HepG2 (cell line): Measurements from ENCODE around the gene DTX4. TPM values are rescaled to one million over a fixed set of nuclear protein-coding genes. Genes with fewer than 3 reads are reported as not detected.

Experiments
- ATAC-seq: fragments of 200-7000 bp; cut with Tn5 transposase; 3 replicates; pipeline ENCODE4 v1.9.1; 2020; ENCODE audit warnings: mild to moderate bottlenecking, moderate library complexity
- BruUV-seq: library from RNA; stranded (reverse); fragments of 400-500 nt; replicated peaks from 2 replicates; lab custom pipeline; 2021; lab: Mats Ljungman, UMichigan
- CTCF ChIA-PET: fragments of 300-600 bp; formaldehyde crosslinking; extraction: SDS; loops from one replicate; lab custom pipeline; 2021; ENCODE audit warnings: low total read pairs, inconsistent platforms, low intra/inter-chr PET ratio; lab: Yijun Ruan, JAX
- POLR2A ChIA-PET: fragments of 350-600 bp; sonication (Branson Sonifier 250); formaldehyde crosslinking; loops from one replicate; lab custom pipeline; 2020; ENCODE audit warnings: antibody characterized with exemption, inconsistent platforms; lab: Yijun Ruan, JAX
- DNase-seq: peaks from one replicate; pipeline ENCODE4 v3.0.0-alpha.2; 2015; ENCODE audit warnings: low spot score
- FAIRE-seq: peaks from 3 replicates; lab custom pipeline; 2011; peaks lifted over from hg19 to GRCh38; lab: Jason Lieb, UNC
- H2AFZ ChIP-seq: one replicate; pipeline ENCODE4 v1.6.1; 2011; ENCODE audit warnings: low read length, inconsistent platforms
- H3K27ac ChIP-seq: fragments of 300-600 bp; 3 replicates; pipeline ENCODE4 v1.8.0; 2011; ENCODE audit warnings: mixed run types, mild to moderate bottlenecking, mixed read lengths, low read length, inconsistent platforms; ENCODE audit not compliant: insufficient read depth; ENCODE audit errors: extremely low read length
- H3K27me3 ChIP-seq, 2 experiments: fragments of 200-600 bp in 1 of 2; 2 replicates in 1 of 2; 3 replicates in 1 of 2; pipeline versions ENCODE4 v1.6.0 to v1.8.0; 2011; ENCODE audit warnings: low read length in 2 of 2, mild to moderate bottlenecking in 2 of 2, moderate library complexity in 2 of 2, inconsistent platforms in 1 of 2; ENCODE audit not compliant: insufficient read depth in 2 of 2, control insufficient read depth in 1 of 2
- H3K36me3 ChIP-seq, 2 experiments: fragments of 200-600 bp in 1 of 2; replicated peaks in 1 of 2; 2 replicates in 1 of 2; 3 replicates in 1 of 2; pipeline versions ENCODE4 v1.5.1 to v1.8.0; 2011; ENCODE audit warnings: low read length in 2 of 2, inconsistent platforms in 1 of 2; ENCODE audit not compliant: insufficient read depth in 2 of 2, control insufficient read depth in 1 of 2
- H3K4me1 ChIP-seq: 2 replicates; pipeline ENCODE4 v1.5.1; 2012; ENCODE audit warnings: low read length, inconsistent platforms; ENCODE audit not compliant: insufficient read depth
- H3K4me2 ChIP-seq: 2 replicates; pipeline ENCODE4 v1.6.0; 2011; ENCODE audit warnings: low read depth, low read length, inconsistent platforms
- H3K4me3 ChIP-seq, 3 experiments: fragments of 200-600 bp in 1 of 3; sonication (generic), shearing (Covaris generic) in 1 of 3; replicated peaks in 1 of 3; 2 replicates each; pipeline ENCODE4 v1.5.1; 2011 to 2016; ENCODE audit warnings: low read length in 3 of 3, inconsistent platforms in 2 of 3, low read depth in 2 of 3, mild to moderate bottlenecking in 2 of 3, control low read depth in 1 of 3, mixed read lengths in 1 of 3; ENCODE audit not compliant: insufficient read depth in 1 of 3
- H3K79me2 ChIP-seq: one replicate; pipeline ENCODE4 v1.6.1; 2011; ENCODE audit warnings: low read length, inconsistent platforms; ENCODE audit not compliant: insufficient read depth
- H3K9ac ChIP-seq: 2 replicates; pipeline ENCODE4 v1.6.0; 2011; ENCODE audit warnings: mild to moderate bottlenecking, low read depth, low read length, inconsistent platforms; ENCODE audit not compliant: insufficient read depth
- H3K9me3 ChIP-seq: 2 replicates; pipeline ENCODE4 v1.5.1; 2012; ENCODE audit warnings: mild to moderate bottlenecking, low read length
- H4K20me1 ChIP-seq: 2 replicates; pipeline ENCODE4 v1.6.0; 2011; ENCODE audit warnings: inconsistent platforms, mild to moderate bottlenecking, low read length, moderate library complexity; ENCODE audit not compliant: insufficient read depth
- CEBPB ChIP-seq: IDR thresholded peaks from 2 replicates; pipeline ENCODE4 v1.6.1; 2011; ENCODE audit warnings: low read depth, low read length, improper control_type of control experiment, borderline replicate concordance
- LRRFIP1 ChIP-seq: sonication (generic); formaldehyde crosslinking; conservative IDR thresholded peaks from 2 replicates; pipeline ENCODE4 v1.4.0; 2020; ENCODE audit warnings: missing genetic modification reagents
- WGBS: methylation state at CpG from one replicate; pipeline ENCODE4 v1.1.6; 2017; ENCODE audit warnings: low lambda C conversion rate; 5-methylcytosine and 5-hydroxymethylcytosine counted together
- in situ Hi-C: cut with HindIII; loops from 2 replicates; pipeline ENCODE4 v1.10.0; 2017; ENCODE audit warnings: low pct_unique_long_range_greater_than_20kb; ENCODE audit not compliant: extremely low pct_ligation_motif_present
- intact Hi-C: fragments of 100-400 bp; cut with micrococcal nuclease; formaldehyde crosslinking; loops from one replicate; pipeline ENCODE4 v1.10.0; 2022; ENCODE audit not compliant: unreplicated experiment
- polyA plus RNA-seq, 8 experiments: library from polyadenylated mRNA; depleted of rRNA in 3 of 8; stranded (reverse) in 7 of 8; unstranded in 1 of 8; fragments of >200 nt; fragmentation: Illumina TruSeq in 4 of 8; extraction: Trizol in 4 of 8; gene quantifications; 2 replicates each; pipeline versions ENCODE4 v1.2.1 to v1.2.3, GENCODE V29; 2011 to 2016; ENCODE audit warnings: low read depth in 4 of 8, missing spikeins in 1 of 8, mixed read lengths in 1 of 8; ENCODE audit not compliant: insufficient read depth in 1 of 8
- total RNA-seq, 5 experiments: library from RNA; depleted of rRNA; stranded (reverse); fragments of >200 nt; fragmentation: Illumina TruSeq; extraction: Trizol; gene quantifications; 2 replicates each; pipeline ENCODE4 v1.2.3, GENCODE V29; 2016; ENCODE audit warnings: low read depth in 1 of 5
- TF ChIP-seq, protein P1 (sequence below), 2 experiments: fragments of 450-650 bp in 1 of 2; sonication (generic) in 1 of 2; formaldehyde crosslinking in 1 of 2; IDR thresholded peaks; 2 replicates each; pipeline versions ENCODE4 v1.6.1 to v1.8.0; 2016 to 2022; ENCODE audit warnings: antibody characterized with exemption in 1 of 2, mild to moderate bottlenecking in 1 of 2, missing genetic modification reagents in 1 of 2

DTX4 gene
- total and polyA plus RNA-seq, 2 of the 13 experiments (the other 11 are each of a cell fraction or from before 2014, with no cell fraction given), result 0.67 to 5.6 TPM

DNA sequence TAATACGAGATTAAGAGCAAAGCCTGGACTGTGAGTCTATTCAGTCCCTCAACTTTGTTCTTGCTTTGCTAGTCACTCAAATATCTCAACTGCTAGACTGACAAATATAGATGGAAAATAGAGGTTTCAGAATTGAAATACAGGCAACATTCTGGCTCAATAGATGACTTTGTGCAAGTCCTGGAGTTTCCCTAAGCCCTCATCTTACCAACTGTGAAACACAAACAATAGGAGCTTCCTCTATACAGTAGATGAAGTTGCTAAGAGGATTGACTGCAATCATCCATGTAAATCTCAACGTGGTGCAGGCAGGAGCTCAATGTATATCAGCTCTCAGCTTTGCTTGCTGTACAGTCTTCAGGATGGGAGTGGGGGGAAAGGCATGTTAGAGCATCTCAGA, 47.0 kb downstream of the DTX4 start:
- Histone ChIP-seq H3K9ac (no peak overlapping the region), H3K27ac (no peak overlapping the region)
- POLR2A ChIA-PET, result no interaction called here

DNA sequence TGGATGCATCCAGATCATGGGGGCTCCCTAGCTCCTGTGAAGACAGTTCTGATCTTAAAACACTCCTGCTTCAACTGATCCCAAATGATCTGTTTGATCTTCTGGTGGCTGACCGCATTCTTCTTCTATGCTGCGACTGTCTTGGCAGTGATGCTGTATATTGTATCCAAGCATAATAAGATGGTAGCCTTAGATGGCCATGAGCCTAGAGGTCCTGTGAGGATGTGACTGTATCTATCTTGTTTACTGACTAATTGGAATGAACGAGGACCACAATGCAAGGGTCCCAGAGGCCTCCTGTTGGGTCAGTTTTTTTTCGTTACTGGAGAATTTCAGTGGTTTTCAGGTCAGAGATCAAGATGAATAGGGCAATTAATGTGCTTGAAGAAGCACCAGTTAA, 47.9 kb downstream of the DTX4 start:
- no TSS peak for BruUV-seq
- CTCF ChIA-PET, result no interaction called here
- intact Hi-C loops, result no loop called here
- Histone ChIP-seq H3K4me3 (no peak overlapping the region), H2AFZ (no peak overlapping the region), H3K4me1 (no peaks in the 10 kb centered on the region), H3K36me3 (no peaks in the 10 kb centered on the region), H3K27me3 (peaks cover 0 to 2% of the 10 kb centered on the region in 2 experiments; a peak in 1 of 5 replicates), H3K9ac (no peak overlapping the region), H3K9me3 (no peaks in the 10 kb centered on the region), H4K20me1 (no peaks in the 10 kb centered on the region), H3K27ac (no peak overlapping the region), H3K79me2 (no peaks in the 10 kb centered on the region), H3K4me2 (no peak overlapping the region)
- no peak for ATAC-seq
- POLR2A ChIA-PET, result no interaction called here
- DNase-seq, result no peak
- 36% methylated on average over 4 of the region's 4 CpGs for WGBS
- FAIRE-seq, result no peak
- in situ Hi-C loops, result no loop called here
- TF ChIP-seq, protein P1, sequence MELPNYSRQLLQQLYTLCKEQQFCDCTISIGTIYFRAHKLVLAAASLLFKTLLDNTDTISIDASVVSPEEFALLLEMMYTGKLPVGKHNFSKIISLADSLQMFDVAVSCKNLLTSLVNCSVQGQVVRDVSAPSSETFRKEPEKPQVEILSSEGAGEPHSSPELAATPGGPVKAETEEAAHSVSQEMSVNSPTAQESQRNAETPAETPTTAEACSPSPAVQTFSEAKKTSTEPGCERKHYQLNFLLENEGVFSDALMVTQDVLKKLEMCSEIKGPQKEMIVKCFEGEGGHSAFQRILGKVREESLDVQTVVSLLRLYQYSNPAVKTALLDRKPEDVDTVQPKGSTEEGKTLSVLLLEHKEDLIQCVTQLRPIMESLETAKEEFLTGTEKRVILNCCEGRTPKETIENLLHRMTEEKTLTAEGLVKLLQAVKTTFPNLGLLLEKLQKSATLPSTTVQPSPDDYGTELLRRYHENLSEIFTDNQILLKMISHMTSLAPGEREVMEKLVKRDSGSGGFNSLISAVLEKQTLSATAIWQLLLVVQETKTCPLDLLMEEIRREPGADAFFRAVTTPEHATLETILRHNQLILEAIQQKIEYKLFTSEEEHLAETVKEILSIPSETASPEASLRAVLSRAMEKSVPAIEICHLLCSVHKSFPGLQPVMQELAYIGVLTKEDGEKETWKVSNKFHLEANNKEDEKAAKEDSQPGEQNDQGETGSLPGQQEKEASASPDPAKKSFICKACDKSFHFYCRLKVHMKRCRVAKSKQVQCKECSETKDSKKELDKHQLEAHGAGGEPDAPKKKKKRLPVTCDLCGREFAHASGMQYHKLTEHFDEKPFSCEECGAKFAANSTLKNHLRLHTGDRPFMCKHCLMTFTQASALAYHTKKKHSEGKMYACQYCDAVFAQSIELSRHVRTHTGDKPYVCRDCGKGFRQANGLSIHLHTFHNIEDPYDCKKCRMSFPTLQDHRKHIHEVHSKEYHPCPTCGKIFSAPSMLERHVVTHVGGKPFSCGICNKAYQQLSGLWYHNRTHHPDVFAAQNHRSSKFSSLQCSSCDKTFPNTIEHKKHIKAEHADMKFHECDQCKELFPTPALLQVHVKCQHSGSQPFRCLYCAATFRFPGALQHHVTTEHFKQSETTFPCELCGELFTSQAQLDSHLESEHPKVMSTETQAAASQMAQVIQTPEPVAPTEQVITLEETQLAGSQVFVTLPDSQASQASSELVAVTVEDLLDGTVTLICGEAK (IDR thresholded peaks at IDR 0.05), result no peak
- TF ChIP-seq, protein P1 (CRISPR knock-in tag; IDR thresholded peaks at IDR 0.05), result no peak
- TF ChIP-seq LRRFIP1 (CRISPR knock-in tag), result no peak

More for the DNA sequence above, 47.0 kb downstream of the DTX4 start:
- Histone ChIP-seq H4K20me1 (no peaks in the 10 kb centered on the region), H3K27me3 (no peaks in the 10 kb centered on the region), H3K79me2 (no peaks in the 10 kb centered on the region), H2AFZ (no peak overlapping the region), H3K36me3 (no peaks in the 10 kb centered on the region), H3K4me2 (no peak overlapping the region), H3K4me3 (no peak overlapping the region), H3K9me3 (no peaks in the 10 kb centered on the region), H3K4me1 (no peaks in the 10 kb centered on the region)
- TF ChIP-seq CEBPB, result no peak
- no peak for FAIRE-seq
- intact Hi-C loops, result no loop called here
- no TSS peak for BruUV-seq
- in situ Hi-C loops, result no loop called here
- CTCF ChIA-PET, result no interaction called here
- ATAC-seq, result no peak
- 0% methylated on average over 2 of the region's 2 CpGs for WGBS
- no peak for DNase-seq
